OCI-M2 (cell line): ENCODE measurements around the gene FLYWCH1.
A peak's percentile ranks its signal among the peaks of the same experiment; 100 is the strongest.

Source experiments
- DNase-seq: peaks from one replicate; lab custom pipeline; 2025; ENCODE audit not compliant: unreplicated experiment; lab: John Stamatoyannopoulos, UW

The FLYWCH1 gene

GRCh38 chr16:2911638-2912329 is at the start of gene FLYWCH1:
Gene FLYWCH1, plus strand, starts transcription at chr16:2911931. Its CDS starts 17,755 bp downstream, at chr16:2929686.
- DNase-seq: peak; percentile 83

- DNase-seq: no peak
These were observed 46.1 kb upstream of the FLYWCH1 start for GRCh38 chr16:2865651-2866050.

GRCh38 chr16:2866431-2866830 is 45.3 kb upstream of the FLYWCH1 start:
- DNase-seq: no peak

GRCh38 chr16:2867661-2867986 is 44.1 kb upstream of the FLYWCH1 start:
- DNase-seq: no peak

GRCh38 chr16:2867987-2868789 is 43.5 kb upstream of the FLYWCH1 start:
- peak; percentile 61 for DNase-seq

- no peak for DNase-seq
These were observed 39.8 kb upstream of the FLYWCH1 start for GRCh38 chr16:2871926-2872325.

GRCh38 chr16:2874032-2874911 is 37.5 kb upstream of the FLYWCH1 start:
- DNase-seq: no peak

GRCh38 chr16:2874912-2875362 is 36.8 kb upstream of the FLYWCH1 start:
- DNase-seq: no peak

- DNase-seq: no peak
These were observed 31.8 kb upstream of the FLYWCH1 start for GRCh38 chr16:2879854-2880508.

GRCh38 chr16:2881783-2882649 is 29.7 kb upstream of the FLYWCH1 start:
- no peak for DNase-seq

- peak; percentile 84 for DNase-seq
These were observed 28.9 kb upstream of the FLYWCH1 start, which contains the start of gene FLYWCH2 for GRCh38 chr16:2882650-2883457. Gene FLYWCH2, plus strand, starts transcription at chr16:2883215. Its CDS starts 13,235 bp downstream, at chr16:2896450.

GRCh38 chr16:2883458-2883908 is 28.2 kb upstream of the FLYWCH1 start:
- DNase-seq: no peak

- no peak for DNase-seq
These were observed 27.7 kb upstream of the FLYWCH1 start for GRCh38 chr16:2884041-2884451.

- DNase-seq: no peak
These were observed 17.5 kb upstream of the FLYWCH1 start for GRCh38 chr16:2894231-2894630.

- no peak for DNase-seq
These were observed 15.9 kb upstream of the FLYWCH1 start for GRCh38 chr16:2895813-2896212.

- DNase-seq: no peak
These were observed 15.2 kb upstream of the FLYWCH1 start for GRCh38 chr16:2896480-2897010.

- no peak for DNase-seq
These were observed 14.6 kb upstream of the FLYWCH1 start for GRCh38 chr16:2897110-2897509.

- DNase-seq: no peak
These were observed 12.7 kb upstream of the FLYWCH1 start for GRCh38 chr16:2898831-2899563.
